Renal pelvis (tissue), 12 donors: ENCODE data around the gene MAT2B. TPM values are rescaled to one million over a fixed set of nuclear protein-coding genes. Genes with fewer than 3 reads are reported as not detected.

Source experiments
- DNase-seq: peaks from one replicate; pipeline ENCODE4 v3.0.0-alpha.2; 2013
- long read RNA-seq, 16 experiments: transcript quantifications; one replicate each; lab custom pipeline, GENCODE V29; 2026
- polyA plus RNA-seq, 3 donors: library from polyadenylated mRNA; unstranded; fragments of 120-200 nt; gene quantifications; one replicate each; pipeline ENCODE4 v1.2.1, GENCODE V29; 2013; ENCODE audit not compliant: insufficient read length in 3 of 3

The MAT2B gene
- 100 to 1,000 TPM; 100 to 114 (median 102) TPM for polyA plus RNA-seq
- long read RNA-seq, donor 1, transcript MAT2B-201 (7 exons, 2,226 nt), result minor isoform, 9 of 45 reads
- long read RNA-seq, donor 1, transcript MAT2B-202 (7 exons, 2,103 nt), result major isoform, 29 of 45 reads
- long read RNA-seq, donor 1, partial matches to known transcripts, result 5 of 45 reads
- long read RNA-seq, donor 1, other reads (novel, unspliced or antisense), result 0 of 45 reads
- long read RNA-seq, donor 2, transcript MAT2B-201 (7 exons, 2,226 nt), result minor isoform, 9 of 73 reads
- long read RNA-seq, donor 2, transcript MAT2B-202 (7 exons, 2,103 nt), result major isoform, 49 of 73 reads
- long read RNA-seq, donor 2, partial matches to known transcripts, result 14 of 73 reads
- long read RNA-seq, donor 2, other reads (novel, unspliced or antisense), result 0 of 73 reads
- long read RNA-seq, donor 3, transcript MAT2B-201 (7 exons, 2,226 nt), result minor isoform, 6 of 45 reads
- long read RNA-seq, donor 3, transcript MAT2B-202 (7 exons, 2,103 nt), result major isoform, 27 of 45 reads
- long read RNA-seq, donor 3, partial matches to known transcripts, result 11 of 45 reads
- long read RNA-seq, donor 3, other reads (novel, unspliced or antisense), result 0 of 45 reads
- long read RNA-seq, donor 4, transcript MAT2B-201 (7 exons, 2,226 nt), result minor isoform, 5 of 130 reads
- long read RNA-seq, donor 4, transcript MAT2B-202 (7 exons, 2,103 nt), result major isoform, 44 of 130 reads
- long read RNA-seq, donor 4, partial matches to known transcripts, result 79 of 130 reads
- long read RNA-seq, donor 4, other reads (novel, unspliced or antisense), result 0 of 130 reads
- long read RNA-seq, donor 5, transcript MAT2B-201 (7 exons, 2,226 nt), result minor isoform, 9 of 23 reads
- long read RNA-seq, donor 5, transcript MAT2B-202 (7 exons, 2,103 nt), result major isoform, 14 of 23 reads
- long read RNA-seq, donor 5, partial matches to known transcripts, result 0 of 23 reads
- long read RNA-seq, donor 5, other reads (novel, unspliced or antisense), result 0 of 23 reads
- long read RNA-seq, donor 6, transcript MAT2B-202 (7 exons, 2,103 nt), result major isoform, 36 of 108 reads
- long read RNA-seq, donor 6, transcript MAT2B-201 (7 exons, 2,226 nt), result minor isoform, 6 of 108 reads
- long read RNA-seq, donor 6, partial matches to known transcripts, result 64 of 108 reads
- long read RNA-seq, donor 6, other reads (novel, unspliced or antisense), result 0 of 108 reads
- long read RNA-seq, donor 7, transcript MAT2B-202 (7 exons, 2,103 nt), result major isoform, 38 of 154 reads
- long read RNA-seq, donor 7, transcript MAT2B-201 (7 exons, 2,226 nt), result minor isoform, 12 of 154 reads
- long read RNA-seq, donor 7, partial matches to known transcripts, result 102 of 154 reads
- long read RNA-seq, donor 7, other reads (novel, unspliced or antisense), result 0 of 154 reads
- long read RNA-seq, donor 8, transcript MAT2B-202 (7 exons, 2,103 nt), result major isoform, 17 of 42 reads
- long read RNA-seq, donor 8, partial matches to known transcripts, result 23 of 42 reads
- long read RNA-seq, donor 8, other reads (novel, unspliced or antisense), result 0 of 42 reads
- long read RNA-seq, donor 9, transcript MAT2B-201 (7 exons, 2,226 nt), result minor isoform, 11 of 162 reads
- long read RNA-seq, donor 9, transcript MAT2B-202 (7 exons, 2,103 nt), result major isoform, 42 of 162 reads
- long read RNA-seq, donor 9, partial matches to known transcripts, result 108 of 162 reads
- long read RNA-seq, donor 9, other reads (novel, unspliced or antisense), result 0 of 162 reads
- long read RNA-seq, donor 10, transcript MAT2B-202 (7 exons, 2,103 nt), result major isoform, 32 of 58 reads
- long read RNA-seq, donor 10, transcript MAT2B-201 (7 exons, 2,226 nt), result minor isoform, 13 of 58 reads
- long read RNA-seq, donor 10, partial matches to known transcripts, result 11 of 58 reads
- long read RNA-seq, donor 10, other reads (novel, unspliced or antisense), result 0 of 58 reads
- long read RNA-seq, donor 11, transcript MAT2B-201 (7 exons, 2,226 nt), result minor isoform, 7 of 86 reads
- long read RNA-seq, donor 11, transcript MAT2B-202 (7 exons, 2,103 nt), result major isoform, 24 of 86 reads
- long read RNA-seq, donor 11, partial matches to known transcripts, result 53 of 86 reads
- long read RNA-seq, donor 11, other reads (novel, unspliced or antisense), result 0 of 86 reads
- long read RNA-seq, donor 12, transcript MAT2B-201 (7 exons, 2,226 nt), result minor isoform, 13 of 193 reads
- long read RNA-seq, donor 12, transcript MAT2B-202 (7 exons, 2,103 nt), result major isoform, 46 of 193 reads
- long read RNA-seq, donor 12, partial matches to known transcripts, result 131 of 193 reads
- long read RNA-seq, donor 12, other reads (novel, unspliced or antisense), result 0 of 193 reads
- long read RNA-seq, donor 13, transcript MAT2B-201 (7 exons, 2,226 nt), result minor isoform, 6 of 27 reads
- long read RNA-seq, donor 13, transcript MAT2B-202 (7 exons, 2,103 nt), result major isoform, 19 of 27 reads
- long read RNA-seq, donor 13, partial matches to known transcripts, result 0 of 27 reads
- long read RNA-seq, donor 13, other reads (novel, unspliced or antisense), result 0 of 27 reads
- long read RNA-seq, donor 14, transcript MAT2B-201 (7 exons, 2,226 nt), result minor isoform, 10 of 68 reads
- long read RNA-seq, donor 14, transcript MAT2B-202 (7 exons, 2,103 nt), result major isoform, 41 of 68 reads
- long read RNA-seq, donor 14, partial matches to known transcripts, result 15 of 68 reads
- long read RNA-seq, donor 14, other reads (novel, unspliced or antisense), result 0 of 68 reads
- long read RNA-seq, donor 15, transcript MAT2B-202 (7 exons, 2,103 nt), result major isoform, 63 of 91 reads
- long read RNA-seq, donor 15, transcript MAT2B-201 (7 exons, 2,226 nt), result minor isoform, 7 of 91 reads
- long read RNA-seq, donor 15, partial matches to known transcripts, result 20 of 91 reads
- long read RNA-seq, donor 15, other reads (novel, unspliced or antisense), result 0 of 91 reads
- long read RNA-seq, donor 16, transcript MAT2B-202 (7 exons, 2,103 nt), result major isoform, 45 of 166 reads
- long read RNA-seq, donor 16, transcript MAT2B-201 (7 exons, 2,226 nt), result minor isoform, 12 of 166 reads
- long read RNA-seq, donor 16, partial matches to known transcripts, result 108 of 166 reads
- long read RNA-seq, donor 16, other reads (novel, unspliced or antisense), result 0 of 166 reads

GRCh38 chr5:163505368-163506094 is at the start of gene MAT2B:
MAT2B (plus strand) TSS chr5:163505619; CDS start chr5:163505687, 68 bp downstream.
- peak; percentile 95 for DNase-seq

GRCh38 chr5:163456029-163456589 is 49.3 kb upstream of the MAT2B start:
- DNase-seq, result no peak

GRCh38 chr5:163456840-163457239 is 48.6 kb upstream of the MAT2B start:
- DNase-seq, result no peak

- no peak for DNase-seq
Measured at GRCh38 chr5:163458778-163459385, 46.5 kb upstream of the MAT2B start.

- DNase-seq, result no peak
Measured at GRCh38 chr5:163459462-163459818, 46.0 kb upstream of the MAT2B start.

- DNase-seq, result peak; percentile 98
Measured at GRCh38 chr5:163459819-163460561, 45.4 kb upstream of the MAT2B start, which contains the start of gene NUDCD2. NUDCD2 (minus strand) TSS chr5:163460102; CDS start chr5:163460050, 52 bp downstream.

- DNase-seq, result no peak
Measured at GRCh38 chr5:163460562-163461171, 44.8 kb upstream of the MAT2B start, which contains the start of gene HMMR. HMMR (plus strand) TSS chr5:163460632; CDS start chr5:163460693, 61 bp downstream.

- DNase-seq, result no peak
Measured at GRCh38 chr5:163463063-163463435, 42.4 kb upstream of the MAT2B start.

GRCh38 chr5:163467682-163468081 is 37.7 kb upstream of the MAT2B start:
- no peak for DNase-seq

GRCh38 chr5:163473635-163474243 is 31.7 kb upstream of the MAT2B start:
- DNase-seq, result no peak

GRCh38 chr5:163475411-163475810 is 30.0 kb upstream of the MAT2B start:
- no peak for DNase-seq

- no peak for DNase-seq
Measured at GRCh38 chr5:163478126-163478981, 27.1 kb upstream of the MAT2B start.

GRCh38 chr5:163478982-163479271 is 26.5 kb upstream of the MAT2B start:
- DNase-seq, result no peak
